Tibial nerve (tissue), 4 donors: ENCODE data around the gene MAML3. TPM values are rescaled to one million over a fixed set of nuclear protein-coding genes. Genes with fewer than 3 reads are reported as not detected.
A peak's percentile ranks its signal among the peaks of the same experiment; 100 is the strongest.

Source experiments
- DNase-seq, 2 donors: peaks; one replicate each; pipeline ENCODE4 v3.0.0-alpha.2; 2019; ENCODE audit warnings: low spot score in 2 of 2
- H3K27ac ChIP-seq, 4 donors: fragments of 200-600 bp; sonication (generic) in 3 of 4; one replicate each; pipeline ENCODE4 v1.5.1; 2017 to 2019; ENCODE audit warnings: mild to moderate bottlenecking in 1 of 4
- H3K27me3 ChIP-seq, 2 donors: fragments of 200-600 bp; sonication (generic) in 1 of 2; one replicate each; pipeline versions ENCODE4 v1.5.1 to v1.6.0; 2017 to 2019
- H3K36me3 ChIP-seq, 3 donors: fragments of 200-600 bp; sonication (generic); one replicate each; pipeline ENCODE4 v1.5.1; 2018 to 2019
- H3K4me1 ChIP-seq, 4 donors: fragments of 200-600 bp; sonication (generic) in 3 of 4; one replicate each; pipeline ENCODE4 v1.5.1; 2017 to 2019
- H3K4me3 ChIP-seq, 4 donors: fragments of 200-600 bp; sonication (generic) in 3 of 4; one replicate each; pipeline ENCODE4 v1.5.1; 2017 to 2019; ENCODE audit warnings: mild to moderate bottlenecking in 1 of 4, moderate library complexity in 1 of 4
- H3K9me3 ChIP-seq, 4 donors: fragments of 200-600 bp; sonication (generic) in 3 of 4; one replicate each; pipeline ENCODE4 v1.5.1; 2017 to 2019
- EP300 ChIP-seq, 2 donors: sonication (generic); formaldehyde crosslinking; IDR thresholded peaks; one replicate each; pipeline ENCODE4 v1.6.1; 2017; ENCODE audit warnings: antibody characterized with exemption in 2 of 2, mild to moderate bottlenecking in 1 of 2
- POLR2A ChIP-seq, 2 donors: fragments of 450-650 bp; IDR thresholded peaks; one replicate each; pipeline ENCODE4 v1.6.1; 2017; ENCODE audit warnings: antibody characterized with exemption in 2 of 2, mild to moderate bottlenecking in 2 of 2, moderate library complexity in 2 of 2
- WGBS, 2 donors: methylation state at CpG; one replicate each; pipeline ENCODE4 v1.1.5; 2018; 5-methylcytosine and 5-hydroxymethylcytosine counted together
- total RNA-seq, 4 donors: library from RNA; depleted of rRNA; stranded (reverse); fragments of >200 nt; gene quantifications; one replicate each; pipeline ENCODE4 v1.1.0, GENCODE V29; 2016
- TF ChIP-seq, protein P1 (sequence below), 5 experiments: fragments of 200-600 bp in 3 of 5; fragments of 450-650 bp in 2 of 5; sonication (generic) in 3 of 5; IDR thresholded peaks; one replicate each; pipeline ENCODE4 v1.5.1; 2016 to 2019; ENCODE audit warnings: antibody characterized with exemption in 5 of 5, mild to moderate bottlenecking in 3 of 5, moderate library complexity in 2 of 5

Gene MAML3
- total RNA-seq, 4 donors from 2014 or later: 8.6 to 10.5 (median 9.4) TPM

DNA sequence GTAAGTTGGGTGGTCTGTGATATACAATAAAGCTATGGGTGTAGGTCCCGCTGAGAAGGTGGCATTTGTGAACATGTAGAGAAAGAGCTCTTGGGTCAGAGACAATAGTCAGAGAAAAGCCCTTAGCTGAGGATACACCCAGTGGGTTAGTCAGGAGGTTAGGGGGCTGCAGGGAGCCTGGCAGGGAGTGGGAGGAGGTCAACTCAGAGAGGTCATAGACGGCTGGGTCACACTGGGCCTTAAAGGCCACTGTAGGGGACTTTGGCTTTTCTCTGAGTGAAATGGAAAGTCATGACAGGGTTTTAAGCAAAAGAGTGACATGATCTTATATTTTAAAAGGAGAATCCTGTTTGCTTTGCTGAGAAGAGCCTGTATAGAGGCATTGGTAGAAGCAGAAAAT lies 471.7 kb downstream of the MAML3 start:
- H3K36me3 ChIP-seq: peaks cover 0 to 30% (median 0%) of the 10 kb centered on the region in 3 donors
- no peaks in the 10 kb centered on the region for H3K27me3 ChIP-seq
- DNase-seq: no peak
- H3K27ac ChIP-seq: no peak overlapping the region
- H3K4me3 ChIP-seq: no peak overlapping the region
- no peak for TF ChIP-seq EP300 (IDR thresholded peaks at IDR 0.05)
- TF ChIP-seq, protein P1, sequence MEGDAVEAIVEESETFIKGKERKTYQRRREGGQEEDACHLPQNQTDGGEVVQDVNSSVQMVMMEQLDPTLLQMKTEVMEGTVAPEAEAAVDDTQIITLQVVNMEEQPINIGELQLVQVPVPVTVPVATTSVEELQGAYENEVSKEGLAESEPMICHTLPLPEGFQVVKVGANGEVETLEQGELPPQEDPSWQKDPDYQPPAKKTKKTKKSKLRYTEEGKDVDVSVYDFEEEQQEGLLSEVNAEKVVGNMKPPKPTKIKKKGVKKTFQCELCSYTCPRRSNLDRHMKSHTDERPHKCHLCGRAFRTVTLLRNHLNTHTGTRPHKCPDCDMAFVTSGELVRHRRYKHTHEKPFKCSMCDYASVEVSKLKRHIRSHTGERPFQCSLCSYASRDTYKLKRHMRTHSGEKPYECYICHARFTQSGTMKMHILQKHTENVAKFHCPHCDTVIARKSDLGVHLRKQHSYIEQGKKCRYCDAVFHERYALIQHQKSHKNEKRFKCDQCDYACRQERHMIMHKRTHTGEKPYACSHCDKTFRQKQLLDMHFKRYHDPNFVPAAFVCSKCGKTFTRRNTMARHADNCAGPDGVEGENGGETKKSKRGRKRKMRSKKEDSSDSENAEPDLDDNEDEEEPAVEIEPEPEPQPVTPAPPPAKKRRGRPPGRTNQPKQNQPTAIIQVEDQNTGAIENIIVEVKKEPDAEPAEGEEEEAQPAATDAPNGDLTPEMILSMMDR (IDR thresholded peaks at IDR 0.05): no peak
- TF ChIP-seq POLR2A (IDR thresholded peaks at IDR 0.05): no peak
- H3K9me3 ChIP-seq: no peaks in the 10 kb centered on the region
- WGBS, 2 donors: 43 to 53% methylated on average over 2 of the region's 2 CpGs
- H3K4me1 ChIP-seq: peaks cover 0 to 11% (median 5%) of the 10 kb centered on the region in 4 donors

DNA sequence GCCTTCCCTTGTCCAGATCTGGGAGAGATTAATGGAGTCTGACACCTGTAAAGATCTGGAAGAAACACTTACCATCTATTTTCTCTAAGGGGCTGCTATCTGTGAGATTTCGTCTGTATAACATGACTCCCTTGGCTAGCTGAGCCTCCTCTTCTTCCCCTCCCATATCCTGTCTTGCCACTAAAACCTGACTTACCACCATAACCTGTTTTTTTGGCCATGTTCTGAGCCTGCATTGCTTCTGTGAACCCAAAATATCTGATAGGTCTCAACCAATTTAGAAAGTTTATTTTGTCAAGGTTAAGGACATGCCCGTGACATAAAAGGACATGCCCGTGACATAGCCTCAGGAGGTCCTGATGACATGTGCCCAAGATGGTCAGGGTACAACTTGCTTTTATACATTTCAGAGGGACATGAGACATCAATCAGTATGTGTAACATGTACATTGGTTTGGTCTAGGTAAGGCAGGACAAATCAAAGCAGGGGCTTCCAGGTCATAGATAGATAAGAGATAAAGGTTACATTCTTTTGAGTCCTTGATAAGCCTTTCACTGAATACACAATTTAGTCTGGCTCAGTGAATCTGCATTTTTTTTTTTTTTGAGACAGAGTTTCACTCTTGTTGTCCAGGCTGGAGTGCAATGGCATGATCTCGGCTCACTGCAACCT lies 476.9 kb downstream of the MAML3 start:
- DNase-seq: no peak
- H3K4me3 ChIP-seq: no peak overlapping the region
- H3K4me1 ChIP-seq: no peaks in the 10 kb centered on the region
- peaks cover 0 to 21% (median 0%) of the 10 kb centered on the region in 3 donors for H3K36me3 ChIP-seq
- no peaks in the 10 kb centered on the region for H3K27me3 ChIP-seq
- no peak overlapping the region for H3K27ac ChIP-seq
- TF ChIP-seq, protein P1 (IDR thresholded peaks at IDR 0.05): no peak
- TF ChIP-seq POLR2A (IDR thresholded peaks at IDR 0.05) (no peak), EP300 (IDR thresholded peaks at IDR 0.05) (no peak)
- WGBS, 2 donors: 86 to 93% methylated on average over 4 of the region's 4 CpGs
- H3K9me3 ChIP-seq: no peaks in the 10 kb centered on the region

DNA sequence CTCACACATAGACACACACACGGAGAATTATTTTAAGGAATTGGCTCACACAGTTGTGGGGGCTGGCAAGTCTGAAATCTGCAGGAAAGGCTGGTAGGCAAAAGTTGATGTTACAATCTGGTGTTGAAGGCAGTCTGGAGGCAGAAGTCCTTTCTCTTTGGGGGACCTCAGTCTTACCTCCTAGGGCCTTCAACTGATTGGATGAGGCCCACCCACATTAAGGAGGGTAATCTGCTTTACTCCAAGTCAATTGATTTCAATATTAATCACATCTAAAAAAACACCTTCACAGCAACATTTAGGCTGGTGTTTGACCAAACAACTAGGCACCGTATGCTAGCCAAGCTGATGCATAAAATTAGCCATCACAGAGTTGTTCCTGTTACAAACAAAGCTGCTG lies 477.6 kb downstream of the MAML3 start:
- Histone ChIP-seq H3K27ac (no peak overlapping the region), H3K4me3 (no peak overlapping the region), H3K9me3 (no peaks in the 10 kb centered on the region), H3K27me3 (no peaks in the 10 kb centered on the region), H3K36me3 (peaks cover 0 to 21% (median 0%) of the 10 kb centered on the region in 3 donors), H3K4me1 (no peaks in the 10 kb centered on the region)
- TF ChIP-seq, protein P1 (IDR thresholded peaks at IDR 0.05): no peak
- TF ChIP-seq POLR2A (IDR thresholded peaks at IDR 0.05) (no peak), EP300 (IDR thresholded peaks at IDR 0.05) (no peak)
- 80 to 93% methylated on average over 2 of the region's 2 CpGs for WGBS, 2 donors
- no peak for DNase-seq

DNA sequence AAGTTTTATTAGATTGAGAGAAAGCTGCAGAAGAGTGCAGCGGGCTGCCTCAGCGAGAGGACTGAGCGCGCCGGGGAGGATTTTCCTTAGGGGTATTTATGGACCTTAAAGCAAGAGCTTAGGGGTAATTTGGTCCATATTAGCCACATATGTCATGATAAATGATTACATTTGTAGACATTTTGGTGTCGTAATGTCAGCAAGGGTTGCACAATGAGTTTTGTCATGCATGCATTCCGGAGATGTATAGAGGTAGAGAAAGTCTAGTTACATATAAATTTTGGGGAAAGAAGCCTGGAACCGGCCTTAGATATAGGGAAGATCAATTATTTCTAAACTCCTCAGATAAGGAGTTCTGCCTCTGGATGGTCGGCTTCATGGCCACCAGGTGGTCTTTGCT lies 478.3 kb downstream of the MAML3 start:
- TF ChIP-seq EP300 (IDR thresholded peaks at IDR 0.05) (no peak), POLR2A (IDR thresholded peaks at IDR 0.05) (no peak)
- TF ChIP-seq, protein P1 (IDR thresholded peaks at IDR 0.05): no peak
- Histone ChIP-seq H3K27me3 (no peaks in the 10 kb centered on the region), H3K9me3 (no peaks in the 10 kb centered on the region), H3K4me1 (no peaks in the 10 kb centered on the region), H3K36me3 (peaks cover 0 to 21% (median 0%) of the 10 kb centered on the region in 3 donors), H3K4me3 (no peak overlapping the region), H3K27ac (no peak overlapping the region)
- no peak for DNase-seq
- 90 to 92% methylated on average over 9 of the region's 9 CpGs for WGBS, 2 donors

DNA sequence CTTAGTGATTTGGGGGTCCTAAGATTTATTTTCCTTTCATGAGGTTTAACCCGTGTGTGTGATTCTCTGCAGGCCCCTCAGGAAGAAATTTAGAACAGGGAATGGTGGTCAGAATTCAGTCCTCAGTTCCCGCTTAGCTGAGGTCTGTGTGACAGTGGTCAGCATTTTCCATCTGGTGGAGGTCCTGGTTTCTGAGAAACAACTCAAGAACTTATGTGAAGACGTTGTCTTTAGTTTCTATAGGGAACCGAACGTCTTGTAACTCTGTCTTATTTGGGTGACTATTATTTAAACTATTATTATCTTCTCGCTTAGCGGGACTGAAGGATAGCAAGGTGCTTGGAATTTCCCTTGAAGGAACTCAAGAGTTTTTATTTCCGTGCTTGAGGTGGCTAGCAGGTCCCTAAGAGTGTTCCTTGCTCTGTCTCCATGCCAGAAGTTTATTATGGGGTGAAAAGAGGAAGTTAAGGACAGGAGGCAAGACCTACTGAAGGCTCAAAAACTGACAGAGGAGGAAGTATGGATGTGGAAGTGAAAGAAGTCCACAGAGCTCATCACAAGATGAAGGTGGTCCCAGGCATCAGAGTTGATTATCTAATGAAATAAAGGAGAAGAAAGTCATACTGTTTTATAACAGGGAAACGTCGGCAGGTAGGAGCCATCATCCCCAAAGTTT lies 479.0 kb downstream of the MAML3 start:
- no peak for TF ChIP-seq POLR2A (IDR thresholded peaks at IDR 0.05)
- TF ChIP-seq EP300 (IDR thresholded peaks at IDR 0.05): peak in 1 of 2 donors; percentile 31
- Histone ChIP-seq H3K9me3 (no peaks in the 10 kb centered on the region), H3K4me3 (no peak overlapping the region), H3K27me3 (no peaks in the 10 kb centered on the region), H3K4me1 (no peaks in the 10 kb centered on the region), H3K27ac (no peak overlapping the region), H3K36me3 (peaks cover 0 to 21% (median 0%) of the 10 kb centered on the region in 3 donors)
- WGBS, 2 donors: 88 to 93% methylated on average over 10 of the region's 10 CpGs
- no peak for DNase-seq
